GM12872 (cell line): ENCODE measurements around the gene RPL11.

Experiments
- CTCF ChIP-seq: IDR thresholded peaks from 3 replicates; pipeline ENCODE4 v1.5.1; 2011; ENCODE audit warnings: low read depth, mild to moderate bottlenecking, low read length, moderate library complexity; ENCODE audit not compliant: insufficient read depth

RPL11 gene

DNA sequence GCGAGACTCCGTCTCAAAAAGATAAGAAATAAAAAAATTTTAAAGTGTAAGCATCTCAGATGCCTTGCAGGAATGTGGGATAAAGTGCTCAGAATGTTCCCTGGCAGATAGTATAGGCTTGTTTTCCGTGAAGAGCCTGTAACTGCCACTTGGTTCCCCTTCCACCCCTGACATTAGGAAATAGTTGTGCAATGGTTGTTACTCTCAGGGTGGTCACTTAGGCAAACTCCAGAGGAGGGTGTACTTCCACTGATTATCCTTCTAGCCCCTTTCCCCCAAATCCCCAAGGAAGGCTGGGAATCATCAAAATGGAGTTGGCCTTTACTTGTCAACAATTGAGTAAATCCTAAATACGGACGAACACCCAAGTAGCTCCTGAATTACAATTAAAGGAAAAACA is 10.4 kb downstream of the RPL11 start:
- no peak for TF ChIP-seq CTCF

DNA sequence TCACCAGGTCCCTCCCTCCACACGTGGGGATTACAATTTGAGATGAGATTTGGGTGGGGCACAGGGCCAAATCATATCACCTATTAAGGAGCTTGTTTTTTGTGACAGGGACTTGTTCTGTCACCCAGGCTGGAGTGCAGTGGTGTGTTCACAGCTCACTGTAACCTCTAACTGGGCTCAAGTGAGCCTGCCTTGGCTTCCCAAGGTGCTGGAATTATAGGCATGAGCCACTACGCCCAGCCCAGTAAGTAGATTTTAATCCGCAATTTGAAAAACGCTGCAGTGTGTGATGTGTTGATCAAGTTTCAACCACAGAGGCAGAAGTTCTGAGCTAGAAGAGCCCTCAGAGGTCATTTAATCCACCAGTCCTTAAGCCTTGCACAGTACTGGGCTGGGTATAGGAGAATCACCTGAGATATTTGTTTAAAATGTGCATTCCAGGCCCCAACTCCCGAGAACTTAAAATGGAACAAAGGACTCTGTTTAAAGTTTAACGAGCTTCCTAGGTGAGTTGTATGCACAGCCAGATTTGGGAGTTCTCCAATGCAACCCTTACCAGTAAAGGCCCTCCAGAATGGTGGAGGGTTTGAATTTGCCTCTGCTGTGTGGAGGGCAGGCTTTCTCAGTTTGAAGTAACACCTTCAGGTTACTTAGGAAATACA is 13.4 kb downstream of the RPL11 start:
- no peak for TF ChIP-seq CTCF

DNA sequence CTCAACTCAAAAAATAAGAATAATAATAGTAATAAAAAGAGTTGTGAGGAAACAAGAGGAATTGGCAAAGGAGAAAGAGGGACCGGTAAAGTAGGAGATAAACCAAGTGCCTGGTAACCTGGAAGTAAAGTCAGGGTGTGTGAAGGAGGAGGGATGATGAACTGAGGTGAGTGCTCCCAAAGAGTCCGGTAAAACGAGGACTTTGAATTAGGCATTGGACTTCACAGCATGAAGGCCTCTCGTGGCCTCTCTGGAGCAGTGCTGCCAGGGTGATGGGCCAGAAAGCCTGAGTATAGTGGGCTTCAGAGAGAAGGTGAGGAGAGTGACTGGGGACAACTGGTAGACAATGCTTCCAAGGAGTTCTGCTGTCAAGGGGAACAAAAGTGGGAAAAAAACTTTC is 17.6 kb downstream of the RPL11 start:
- TF ChIP-seq CTCF, result no peak

DNA sequence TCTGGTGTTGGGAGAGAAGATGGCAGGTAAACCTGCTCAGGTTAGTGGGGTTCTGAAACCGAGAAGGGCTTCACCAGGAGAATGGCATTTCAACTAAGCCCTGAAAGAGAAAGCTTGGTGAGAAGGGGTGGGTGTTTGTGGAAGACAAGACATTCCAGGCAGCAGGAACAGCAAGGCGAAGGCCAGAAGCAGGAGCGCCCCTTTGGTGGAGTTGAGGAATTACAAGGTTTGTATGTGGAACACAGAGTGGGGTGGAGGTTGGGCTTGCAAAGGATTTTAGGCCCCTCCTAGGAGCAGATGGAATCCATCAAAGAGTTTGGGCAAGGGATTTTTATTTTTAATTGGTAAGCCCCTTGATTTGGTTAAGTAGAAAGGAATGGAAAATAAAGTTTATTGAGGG is 26.9 kb downstream of the RPL11 start:
- peak; percentile 64 for TF ChIP-seq CTCF

GRCh38 chr1:23719162-23719820 is 27.7 kb downstream of the RPL11 start:
- no peak for TF ChIP-seq CTCF

GRCh38 chr1:23720256-23720995 is 28.8 kb downstream of the RPL11 start:
- TF ChIP-seq CTCF, result no peak

- TF ChIP-seq CTCF, result no peak
Observed at GRCh38 chr1:23722652-23723051, 31.0 kb downstream of the RPL11 start.
